IPS DF 19.7 (cell line): Measurements from ENCODE around the gene SKIL.

Experiments used
- DNase-seq: peaks from one replicate; pipeline ENCODE4 v3.0.0-alpha.2; 2013; ENCODE audit warnings: low read depth, low spot score

The SKIL gene

DNA sequence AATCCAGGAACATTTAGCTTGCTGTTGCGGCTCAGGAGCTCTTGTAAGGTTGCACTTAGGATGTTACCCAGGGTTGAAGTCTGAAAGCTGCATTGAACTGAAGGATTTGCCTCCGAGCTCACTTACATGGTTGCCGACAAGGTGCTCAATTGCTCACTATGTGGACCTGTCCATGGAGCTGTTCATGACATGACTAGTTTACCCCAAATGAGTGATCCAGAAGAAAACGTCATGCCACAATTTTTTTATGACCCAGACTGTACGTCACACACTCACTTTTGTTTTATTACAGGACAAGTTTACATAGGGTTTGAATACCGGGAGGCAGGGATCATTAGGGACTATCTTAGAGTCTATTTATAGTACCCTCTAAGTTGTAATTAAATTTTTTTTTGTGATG, 40.2 kb downstream of the SKIL start:
- DNase-seq, result no peak

DNA sequence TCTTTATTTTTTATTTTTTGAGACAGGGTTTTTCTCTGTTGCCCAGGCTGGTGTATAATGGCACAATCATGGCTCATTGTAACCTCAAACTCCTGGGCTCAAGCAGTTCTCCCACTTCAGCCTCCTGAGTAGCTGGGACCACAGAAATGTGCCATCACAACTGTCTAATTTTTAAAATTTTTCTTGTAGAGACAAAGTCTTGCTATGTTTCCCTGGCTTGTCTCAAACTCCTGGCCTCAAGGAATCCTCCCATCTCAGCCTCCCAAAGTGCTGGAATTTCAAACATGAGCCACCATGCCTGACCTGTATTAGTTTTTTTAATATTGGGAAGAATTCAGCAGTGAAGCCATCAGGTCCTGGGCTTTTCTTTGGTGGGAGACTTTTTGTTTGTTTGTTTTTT, 47.6 kb downstream of the SKIL start:
- DNase-seq, result no peak

DNA sequence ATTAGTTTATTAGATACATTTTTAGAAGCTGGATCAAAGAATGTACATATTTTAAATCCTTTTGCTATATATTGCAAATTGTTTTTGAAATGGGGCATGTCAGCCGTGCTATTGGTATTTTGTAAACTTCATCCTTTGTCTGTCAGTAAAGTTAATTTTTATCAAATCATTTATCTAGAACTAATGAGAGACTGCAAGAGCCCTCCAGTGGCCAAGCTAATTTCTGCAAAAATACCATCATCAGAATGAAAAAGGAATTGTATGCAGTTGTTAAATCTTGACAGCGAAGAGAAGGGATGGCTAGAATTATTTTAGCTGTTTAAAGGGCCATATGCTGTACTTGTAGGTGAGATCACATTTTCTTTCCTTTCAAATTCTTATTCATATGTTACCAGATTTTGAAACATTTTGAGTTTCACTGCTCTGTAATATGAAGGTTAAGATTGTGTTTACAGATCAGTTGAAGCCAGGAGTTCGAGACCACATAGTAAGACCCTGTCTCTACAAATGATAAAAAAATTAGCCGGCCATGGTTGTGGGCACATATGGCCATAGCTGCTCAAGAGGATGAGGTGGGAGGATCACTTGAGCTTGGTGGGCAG, 53.0 kb downstream of the SKIL start:
- DNase-seq, result no peak

DNA sequence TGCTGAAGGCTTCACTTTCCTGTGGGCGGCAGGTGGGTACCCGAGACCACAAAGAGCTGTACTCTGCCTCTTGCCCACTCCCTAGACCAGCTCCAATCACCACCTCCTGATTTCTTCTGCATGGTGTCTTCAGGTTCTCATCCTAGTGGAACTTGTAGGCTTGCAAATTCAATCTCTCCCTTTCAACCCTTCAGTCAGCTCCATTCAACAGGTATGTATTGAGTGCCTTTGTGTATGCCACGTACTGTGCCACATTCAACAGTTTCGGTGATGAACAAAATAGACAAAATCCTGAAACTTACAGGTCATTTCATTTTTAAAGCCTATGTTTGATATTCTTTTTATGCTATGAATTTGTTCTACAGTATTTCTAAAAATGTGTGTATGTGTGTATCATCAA, 55.8 kb downstream of the SKIL start:
- DNase-seq, result no peak

DNA sequence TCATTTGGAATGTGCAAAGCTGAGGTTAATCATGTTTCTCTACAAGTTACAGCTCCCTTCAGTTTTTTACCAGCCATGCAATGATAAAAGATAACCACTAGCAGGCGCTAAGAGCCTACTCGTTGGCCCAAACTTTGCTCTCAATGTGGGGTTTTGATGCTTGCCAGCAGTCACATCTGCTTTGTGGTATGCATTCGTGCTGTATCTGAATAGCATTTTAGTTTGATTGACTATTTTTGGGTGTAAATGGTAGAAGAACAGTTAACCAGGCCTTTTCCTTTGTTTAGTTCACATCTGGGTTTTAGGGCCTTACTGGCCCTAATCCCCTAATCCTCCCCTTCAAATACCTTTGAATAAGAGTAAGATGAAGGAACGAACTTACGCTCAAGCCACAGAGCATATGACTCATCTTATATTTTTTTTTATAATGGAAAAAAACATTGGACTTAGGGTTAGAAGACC, 56.7 kb downstream of the SKIL start:
- no peak for DNase-seq

DNA sequence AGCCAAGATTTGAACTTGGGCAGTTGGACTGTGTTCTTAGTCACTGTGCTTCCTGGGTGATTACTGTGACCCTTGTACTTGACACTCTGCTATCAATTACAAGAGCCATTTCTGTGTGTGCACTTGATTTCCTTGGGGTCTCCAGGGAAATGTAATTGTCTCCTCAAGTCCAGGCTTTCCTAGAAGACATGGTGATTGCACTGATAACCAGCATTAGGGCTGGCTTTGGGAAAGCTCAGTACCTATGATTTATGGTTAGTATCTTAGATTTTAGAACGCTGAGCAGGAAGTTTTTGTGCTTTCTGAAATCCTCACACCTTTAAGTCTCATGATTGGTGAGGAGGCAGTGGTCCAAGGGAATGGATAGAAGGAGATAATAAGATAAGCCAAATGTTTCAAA, 59.6 kb downstream of the SKIL start:
- DNase-seq, result no peak

DNA sequence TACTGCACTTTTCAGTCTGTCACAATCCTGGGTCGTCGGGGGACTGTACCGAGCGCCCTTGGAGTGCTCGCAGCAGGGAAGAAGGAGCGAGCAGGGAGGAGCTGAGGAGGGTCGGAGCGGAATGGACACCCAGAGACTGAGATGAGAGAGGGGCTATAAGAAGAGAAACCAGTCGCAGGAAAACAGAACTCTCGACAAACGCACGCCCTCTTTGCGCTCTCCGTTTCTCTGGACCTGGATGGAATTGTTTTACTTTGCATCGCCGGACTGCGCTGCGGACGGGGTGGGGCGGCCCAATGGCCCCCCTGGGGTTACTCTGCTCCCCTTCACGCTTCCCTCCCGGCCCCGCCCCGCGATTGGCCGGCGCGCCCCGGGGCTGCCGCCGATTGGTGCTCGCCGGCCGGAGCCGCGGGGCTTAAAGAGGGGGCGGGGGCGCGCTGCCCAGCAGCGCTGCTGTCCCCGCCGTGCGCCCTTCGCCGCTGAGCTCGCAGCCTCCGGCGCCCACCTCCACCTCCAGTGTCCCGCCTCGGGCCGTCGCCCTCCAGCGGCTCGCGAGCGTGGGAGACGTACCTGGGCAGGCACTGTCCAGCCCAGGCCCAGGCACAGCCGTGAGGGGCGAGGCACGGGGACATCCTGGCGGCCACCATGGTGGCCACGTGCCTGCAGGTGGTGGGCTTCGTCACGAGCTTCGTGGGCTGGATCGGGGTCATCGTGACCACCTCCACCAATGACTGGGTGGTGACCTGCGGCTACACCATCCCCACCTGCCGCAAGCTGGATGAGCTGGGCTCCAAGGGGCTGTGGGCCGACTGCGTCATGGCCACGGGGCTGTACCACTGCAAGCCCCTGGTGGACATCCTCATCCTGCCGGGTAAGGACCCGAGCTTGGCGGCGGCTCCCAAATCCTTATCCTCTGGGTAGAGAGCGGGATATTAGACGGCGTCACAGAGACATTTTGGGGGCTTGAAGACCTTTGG, 61.2 kb downstream of the SKIL start, which contains the start of gene CLDN11:
TSS of gene CLDN11 (plus strand) at position 447 of the 977 bp plus-strand sequence. CDS start at position 646, 199 bp downstream.
- DNase-seq, result no peak

DNA sequence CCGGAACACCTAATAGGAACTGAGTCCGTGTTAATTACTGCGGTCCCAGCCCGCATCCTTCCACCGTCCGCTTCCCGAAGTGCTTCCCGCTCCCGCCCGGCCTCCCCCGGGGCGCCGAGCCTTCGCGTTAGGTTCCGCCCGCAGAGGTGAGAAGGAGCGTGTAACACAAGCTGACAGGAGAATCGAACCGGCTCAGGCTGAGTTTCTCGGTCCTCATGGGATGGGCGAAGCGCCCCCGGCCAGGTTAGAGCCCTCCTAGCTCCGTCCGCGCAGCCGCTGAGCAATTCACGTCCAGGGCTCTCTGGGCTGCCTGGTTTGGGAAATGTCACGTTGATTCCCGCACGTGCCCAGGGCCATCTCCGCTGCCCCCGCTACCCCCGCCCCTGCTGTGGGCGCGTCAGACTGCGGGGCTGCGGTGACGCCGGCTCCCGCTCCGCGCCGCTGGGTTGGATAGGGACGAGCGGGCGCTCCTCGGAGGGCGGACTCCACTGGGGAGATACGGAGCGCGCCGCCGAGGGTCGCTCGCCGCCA, 62.1 kb downstream of the SKIL start:
- DNase-seq, result no peak

DNA sequence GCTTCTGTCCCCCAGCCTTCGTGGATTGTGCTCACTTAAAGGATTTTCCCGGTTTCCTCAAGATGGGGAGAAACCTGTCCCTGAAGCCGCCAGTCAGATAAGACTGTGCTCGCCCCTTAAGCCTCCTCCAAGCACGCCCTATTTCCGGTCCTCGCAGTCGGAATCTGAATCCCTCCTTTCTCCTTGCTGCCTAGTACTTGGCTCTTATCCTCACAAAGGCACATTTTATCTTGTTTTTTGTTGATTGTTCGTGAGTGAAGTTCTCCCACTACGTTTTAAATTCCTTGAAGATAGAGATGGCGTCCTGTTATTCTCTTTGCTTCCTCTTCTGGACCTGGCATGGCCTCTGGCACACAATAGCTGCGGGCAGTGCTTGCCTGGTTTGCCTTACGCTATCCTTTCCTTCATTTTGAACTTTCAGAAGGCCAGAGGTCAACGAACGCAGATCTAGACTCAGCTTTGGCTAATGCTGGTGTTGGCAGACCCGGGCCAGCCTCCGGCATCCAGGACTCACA, 62.8 kb downstream of the SKIL start:
- no peak for DNase-seq

DNA sequence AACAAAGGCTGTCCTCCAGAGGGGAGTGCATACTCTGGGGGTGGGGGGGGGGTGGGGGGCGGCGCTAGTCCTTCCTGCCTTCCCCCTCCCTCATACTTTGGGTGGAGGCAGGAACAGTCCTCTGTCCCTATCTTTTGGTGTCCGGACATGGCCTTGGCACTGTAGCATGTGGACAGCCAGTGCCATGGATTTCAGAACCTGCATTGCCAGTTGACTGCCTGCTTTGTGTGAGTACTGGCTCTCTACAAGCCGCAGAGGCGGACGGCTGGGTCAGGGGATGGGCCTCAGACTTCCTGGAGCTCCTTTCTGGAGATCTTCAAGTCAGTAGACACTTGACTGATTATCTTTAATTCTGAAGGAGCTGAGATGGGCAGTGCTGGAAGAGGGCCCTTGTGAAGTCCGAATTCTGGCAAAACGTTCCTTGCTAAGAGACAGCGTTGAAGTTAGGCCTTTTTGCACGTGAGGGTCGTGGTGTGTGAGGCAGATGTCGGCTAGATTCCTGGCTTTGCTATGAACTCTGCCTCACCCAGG, 63.7 kb downstream of the SKIL start:
- no peak for DNase-seq

DNA sequence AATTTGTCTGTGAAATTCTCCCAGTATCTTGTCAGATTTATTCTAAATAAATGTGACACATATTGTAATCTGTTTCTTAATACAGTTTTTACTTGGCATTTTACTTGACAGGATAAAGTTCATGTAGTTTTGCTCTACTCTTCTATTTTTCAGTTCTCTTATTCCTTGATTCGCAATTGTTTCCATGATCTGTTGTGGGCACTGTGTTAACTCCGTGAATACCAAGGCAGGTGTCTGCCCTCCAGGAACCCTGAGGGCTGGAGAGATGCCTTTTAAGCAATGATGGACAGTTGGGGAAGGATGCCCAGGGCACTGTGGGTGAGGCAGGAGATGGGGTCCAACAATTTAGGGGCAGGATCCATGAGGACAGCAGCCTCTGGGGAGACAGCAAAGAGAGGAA, 64.2 kb downstream of the SKIL start:
- no peak for DNase-seq

DNA sequence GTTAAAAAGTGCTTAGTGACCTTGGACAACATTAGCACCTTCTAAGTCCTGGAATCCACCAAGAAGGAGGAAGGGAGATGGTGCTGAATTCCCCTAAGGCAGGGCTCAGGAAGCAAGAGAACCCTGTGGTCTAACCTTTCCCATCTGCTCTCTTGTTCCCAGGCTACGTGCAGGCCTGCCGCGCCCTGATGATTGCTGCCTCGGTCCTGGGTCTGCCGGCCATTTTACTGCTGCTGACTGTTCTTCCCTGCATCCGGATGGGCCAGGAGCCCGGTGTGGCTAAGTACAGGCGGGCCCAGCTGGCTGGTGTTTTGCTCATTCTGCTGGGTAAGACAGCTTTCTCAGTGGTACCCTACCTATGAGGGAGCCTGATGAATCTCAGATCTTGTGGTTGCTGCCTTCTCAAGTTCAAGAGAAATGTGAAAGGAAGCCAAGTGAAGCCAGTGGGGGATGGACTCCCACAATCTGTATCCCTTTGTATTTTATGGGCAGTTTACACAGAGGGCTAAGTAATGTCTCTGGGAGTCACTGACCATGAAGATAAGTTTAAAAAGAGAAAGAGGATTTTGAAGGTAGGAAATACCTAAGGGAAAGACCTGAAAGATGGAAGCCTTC, 65.6 kb downstream of the SKIL start:
- no peak for DNase-seq

DNA sequence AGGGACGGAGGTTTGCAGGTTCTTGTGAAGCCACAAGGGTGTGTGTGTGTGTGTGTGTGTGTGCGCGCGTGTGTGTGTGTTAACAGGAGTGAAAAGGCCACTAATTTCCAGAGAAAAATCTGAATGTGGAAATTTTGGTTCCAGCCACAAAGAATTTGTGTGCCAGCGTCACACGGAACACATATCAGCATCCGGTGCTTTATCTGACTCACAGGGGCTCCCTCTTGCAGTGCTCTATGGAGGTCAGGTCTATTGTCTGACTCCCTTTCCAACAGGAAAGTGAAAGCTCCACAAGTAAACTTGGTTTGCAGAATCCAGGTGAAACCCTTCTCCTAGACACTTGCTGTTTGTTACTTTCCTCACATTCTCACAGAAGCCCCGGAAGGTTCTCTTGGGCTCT, 67.4 kb downstream of the SKIL start:
- no peak for DNase-seq

DNA sequence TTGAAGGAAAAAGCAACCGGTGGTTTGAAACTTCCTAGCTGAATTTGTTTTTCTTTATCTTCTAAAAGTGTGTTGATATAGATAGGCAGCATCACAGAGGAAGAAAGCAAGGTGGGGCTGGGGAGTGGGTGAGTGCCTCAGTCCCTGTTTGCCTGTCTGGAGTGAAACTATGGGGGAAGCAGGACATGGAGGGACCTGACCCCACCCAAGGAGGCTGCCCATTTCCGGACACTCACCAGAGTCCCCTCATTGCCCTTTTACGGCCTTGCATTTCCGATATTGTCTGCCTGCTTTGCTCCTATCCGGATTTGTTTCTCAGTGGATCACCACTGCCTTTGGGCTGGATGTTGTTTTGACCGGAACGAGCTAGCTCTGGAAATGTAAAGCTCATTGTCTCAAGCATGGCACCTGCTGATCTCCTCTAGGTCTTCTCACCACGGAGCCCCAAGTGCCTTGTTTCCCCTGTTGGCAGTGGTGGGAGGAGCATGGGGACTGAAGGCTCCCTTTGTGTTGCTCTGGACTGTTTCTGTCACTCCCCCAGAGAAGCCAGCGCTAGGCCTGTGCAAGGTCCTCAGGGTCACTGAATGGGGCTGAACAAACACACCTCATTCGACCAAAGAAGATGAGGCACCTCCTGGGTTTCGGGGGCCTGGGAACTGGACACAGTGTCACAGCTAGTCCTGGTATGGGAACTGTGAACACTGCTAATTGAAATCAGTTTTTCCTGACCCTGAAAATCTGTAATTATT, 68.2 kb downstream of the SKIL start:
- no peak for DNase-seq

DNA sequence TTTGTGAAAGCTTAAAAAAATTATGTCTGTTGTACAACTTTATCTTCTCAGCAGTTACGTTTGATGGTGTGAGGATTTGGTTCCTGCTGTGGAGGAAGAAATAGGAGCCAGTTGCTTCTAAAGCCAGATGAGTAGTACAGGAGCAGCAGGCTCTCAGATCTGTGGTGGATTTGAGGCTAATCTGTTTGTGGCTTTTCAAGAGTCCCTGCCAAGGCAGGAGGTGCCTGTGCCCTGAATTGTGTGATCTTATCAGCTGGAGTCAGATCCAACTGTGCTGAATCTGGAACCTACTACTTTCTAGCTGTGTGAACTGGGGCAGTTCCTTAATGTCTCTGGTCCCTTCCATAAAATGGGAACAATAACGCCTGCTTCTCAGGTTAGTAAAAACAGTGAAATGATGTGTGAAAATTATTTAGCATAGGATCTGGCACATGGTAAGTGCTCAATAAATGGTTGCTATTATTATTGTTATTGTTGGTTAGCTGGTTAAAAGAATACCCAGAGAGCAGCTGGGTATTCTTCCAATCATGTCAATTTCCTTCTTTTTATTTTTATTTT, 68.8 kb downstream of the SKIL start:
- no peak for DNase-seq

DNA sequence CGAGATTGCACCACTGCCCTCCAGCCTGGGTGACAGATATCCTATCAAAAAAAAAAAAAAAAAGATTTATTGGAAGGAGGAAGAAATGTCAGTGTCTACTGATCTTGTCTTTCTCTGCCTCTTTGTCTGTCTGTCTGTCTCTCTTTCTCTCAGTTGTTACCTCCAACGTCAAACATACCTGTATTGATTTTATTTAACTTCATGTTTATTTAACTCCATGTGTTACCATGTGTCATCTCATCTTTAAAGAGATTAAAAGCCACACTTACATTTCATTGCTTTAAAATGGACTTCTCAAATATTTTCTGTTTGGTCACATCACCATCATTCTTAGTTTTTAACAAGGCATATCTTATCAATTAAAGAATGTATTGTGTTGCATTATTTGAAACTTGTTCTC, 70.6 kb downstream of the SKIL start:
- DNase-seq, result no peak

DNA sequence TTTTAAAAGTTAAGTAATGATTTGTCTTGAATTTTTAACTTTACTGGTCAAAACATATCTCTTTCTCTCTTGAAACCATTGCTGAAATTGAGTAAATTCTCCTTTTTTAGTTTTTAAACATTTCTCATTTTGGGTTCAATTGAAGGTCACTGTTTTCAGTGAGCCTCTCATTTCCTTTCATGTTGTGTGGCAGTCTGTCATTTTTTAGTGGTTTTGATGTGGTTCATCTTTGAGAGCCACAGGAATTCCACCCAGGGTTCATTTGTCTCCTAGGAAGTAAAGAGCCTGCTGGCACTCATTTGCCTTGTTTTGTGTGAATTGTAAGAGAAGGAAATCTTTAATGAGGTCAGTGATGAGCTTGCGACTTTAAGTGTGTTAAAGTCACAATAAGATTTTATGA, 71.5 kb downstream of the SKIL start:
- no peak for DNase-seq

DNA sequence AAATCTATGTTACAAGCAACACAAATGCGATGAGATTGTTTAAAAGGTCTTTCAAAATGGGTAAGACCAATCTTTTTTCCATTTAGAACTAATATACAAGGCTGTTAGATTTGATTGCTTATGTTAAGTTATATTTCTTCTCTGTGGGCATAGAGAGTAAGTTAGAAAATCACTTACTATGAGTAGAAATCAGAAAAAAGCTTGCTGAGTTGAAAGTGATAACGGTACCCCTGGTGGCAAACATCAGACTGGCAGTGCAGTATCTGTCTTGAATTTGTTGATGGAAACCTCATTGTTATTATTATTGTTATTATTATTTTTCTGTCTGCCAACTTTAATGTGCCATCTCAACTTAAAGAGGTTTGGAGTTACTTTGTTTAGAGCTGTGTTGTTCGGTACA, 73.5 kb downstream of the SKIL start:
- DNase-seq, result no peak

DNA sequence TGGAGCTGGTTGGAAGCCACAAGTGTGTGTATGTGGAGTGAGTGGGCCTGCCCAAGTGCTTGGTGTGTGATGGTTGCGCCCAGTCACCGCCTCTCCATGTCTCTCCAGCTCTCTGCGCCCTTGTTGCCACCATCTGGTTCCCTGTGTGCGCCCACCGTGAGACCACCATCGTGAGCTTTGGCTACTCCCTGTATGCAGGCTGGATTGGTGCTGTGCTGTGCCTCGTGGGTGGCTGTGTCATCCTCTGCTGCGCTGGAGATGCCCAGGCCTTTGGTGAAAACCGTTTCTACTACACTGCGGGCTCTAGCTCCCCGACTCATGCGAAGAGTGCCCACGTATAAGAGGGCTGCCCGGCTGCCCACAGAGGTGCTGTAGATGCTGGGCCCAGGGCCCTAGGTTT, 74.9 kb downstream of the SKIL start:
- no peak for DNase-seq

DNA sequence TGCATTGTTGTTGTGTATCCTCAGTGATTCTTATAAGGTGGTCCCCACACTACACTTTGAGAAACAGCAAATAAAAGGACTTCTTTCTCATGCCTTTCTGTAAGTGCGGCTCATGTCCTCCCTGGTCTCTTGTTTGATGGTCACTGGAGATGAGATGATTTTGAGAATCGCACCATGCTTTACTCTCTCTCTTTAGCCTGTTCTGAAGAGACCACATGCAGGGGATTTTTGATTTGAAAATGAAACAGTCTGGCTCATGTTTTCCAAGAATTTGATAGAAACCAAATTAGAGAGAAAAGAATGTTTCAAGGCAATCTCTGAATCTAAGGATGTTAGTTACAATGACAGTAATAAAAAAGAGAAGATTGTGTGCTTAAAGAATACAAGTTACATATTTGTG, 79.2 kb downstream of the SKIL start:
- DNase-seq, result no peak

DNA sequence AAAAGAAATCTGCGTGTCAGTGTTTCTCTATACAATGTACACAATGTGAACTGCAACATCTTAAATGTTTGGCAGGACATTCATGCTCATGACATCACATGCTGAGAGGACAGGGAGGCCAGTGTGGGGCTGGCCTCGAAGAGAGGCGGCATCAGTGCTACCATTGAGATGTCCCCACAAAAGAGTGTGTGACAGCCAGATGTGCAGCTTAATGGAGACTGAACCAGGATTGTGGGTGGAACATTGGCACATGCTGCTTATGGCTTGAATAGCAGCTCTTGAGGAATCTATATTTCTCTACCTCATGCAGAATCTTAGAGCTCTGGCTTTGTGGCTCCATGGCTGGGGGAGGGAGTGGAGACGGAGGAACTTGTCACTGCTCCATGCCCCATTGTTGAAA, 79.7 kb downstream of the SKIL start:
- DNase-seq, result no peak
